HEK293T (cell line): ENCODE data around the gene SEMA4D.

Source experiments
- FOXM1 ChIP-seq: fragments of 450-650 bp; IDR thresholded peaks from 2 replicates; pipeline ENCODE4 v1.6.1; 2017; ENCODE audit warnings: mild to moderate bottlenecking, borderline replicate concordance
- ZNF384 ChIP-seq: fragments of 450-650 bp; IDR thresholded peaks from 2 replicates; pipeline ENCODE4 v1.6.1; 2016

DNA sequence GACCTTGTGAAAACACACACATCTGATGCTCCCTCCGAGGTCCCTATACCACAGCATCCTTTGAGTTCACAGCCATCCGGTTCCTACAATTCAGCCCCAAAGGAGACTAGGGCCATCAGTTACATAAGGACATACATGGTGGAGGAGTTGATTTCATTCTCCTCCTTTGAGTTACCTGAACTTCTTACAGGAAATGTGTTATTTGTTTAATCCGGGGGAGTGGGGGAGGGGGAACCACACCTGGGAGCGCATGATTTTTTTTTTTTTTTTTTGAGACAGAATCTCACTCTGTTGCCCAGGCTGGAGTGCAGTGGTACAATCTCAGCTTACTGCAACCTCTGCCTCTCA, 30.7 kb downstream of the SEMA4D start:
- TF ChIP-seq ZNF384 (no peak), FOXM1 (no peak)
